Measurements from ENCODE around the gene HSPB7. TPM values are rescaled to one million over a fixed set of nuclear protein-coding genes. Genes with fewer than 3 reads are reported as not detected.

The HSPB7 gene
- total RNA-seq, 2 experiments from 2014 or later = not detected

DNA sequence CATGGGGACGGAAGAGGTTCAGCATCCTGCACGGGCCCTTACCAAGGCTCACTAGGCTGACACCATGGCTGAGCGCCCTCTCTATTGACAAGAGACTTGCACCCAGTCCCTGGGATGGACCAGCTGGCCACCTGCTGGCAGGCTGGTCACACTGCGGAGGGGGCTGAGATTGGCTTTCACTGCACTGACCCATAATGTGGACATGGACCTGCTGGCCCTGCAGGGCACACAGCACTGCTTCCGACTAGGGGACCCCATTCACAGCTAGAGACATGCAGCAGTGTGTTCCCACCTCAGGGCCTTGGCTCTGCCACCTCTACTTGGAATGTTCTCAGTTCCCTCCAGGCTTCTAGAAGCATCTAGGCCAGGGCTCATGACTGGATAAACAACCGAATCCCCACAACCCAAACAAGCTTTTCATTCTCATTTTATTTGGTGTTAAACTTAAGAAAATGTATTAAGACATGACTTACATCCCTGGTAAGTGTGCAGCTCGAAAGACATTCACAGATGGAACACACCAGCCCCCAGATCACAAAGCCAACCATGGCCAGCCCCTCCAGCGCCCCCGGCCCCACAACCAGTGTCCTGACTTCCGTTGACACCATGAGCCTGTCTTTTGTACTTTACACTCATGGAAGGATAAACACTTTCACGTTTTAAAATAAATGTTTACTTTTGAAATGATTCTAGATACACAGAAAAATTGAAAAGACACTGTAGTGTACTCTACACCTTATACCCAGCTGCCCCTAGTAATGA, 23.1 kb downstream of the HSPB7 start:
- peak; percentile 72 for DNase-seq
- intact Hi-C loops (cut with micrococcal nuclease) = loop anchor here (1.0 kb wide), 3 partner anchors 179 to 202 kb away; no protein-coding TSS in a partner anchor
- POLR2A ChIA-PET = interaction anchor here (1.4 kb wide), 1 partner anchor 46 kb away, joined by 4 read pairs; no protein-coding TSS in a partner anchor

DNA sequence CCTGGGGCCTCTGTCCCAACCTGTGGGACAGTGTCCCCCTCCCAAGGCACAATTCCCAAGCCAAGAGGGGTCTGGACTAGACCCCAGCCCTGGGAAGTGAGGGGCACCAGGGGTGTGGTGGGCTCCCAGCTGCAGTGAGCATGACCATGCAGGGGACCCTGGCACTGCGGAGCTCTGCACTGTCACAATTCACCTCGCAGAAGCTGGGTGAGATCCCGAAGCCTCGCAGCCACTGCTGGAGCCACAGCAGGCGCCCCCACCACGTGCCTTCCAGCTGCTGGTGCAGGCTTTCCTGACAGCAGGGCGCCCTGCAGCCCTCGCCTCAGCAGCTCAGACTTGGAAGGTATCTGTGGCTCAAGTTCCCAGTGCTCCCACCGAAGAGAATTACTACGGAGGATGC, 23.8 kb downstream of the HSPB7 start:
- Mint-ChIP-seq H3K27ac (no peak overlapping the region), H3K27me3 (no peaks in the 10 kb centered on the region), H3K36me3 (no peaks in the 10 kb centered on the region), H3K4me3 (no peak overlapping the region), H3K9me3 (no peaks in the 10 kb centered on the region), H3K4me1 (ENCODE audit: low read depth) (no peaks in the 10 kb centered on the region)
- intact Hi-C loops (cut with micrococcal nuclease) = loop anchor here (1.0 kb wide), 3 partner anchors 179 to 202 kb away; no protein-coding TSS in a partner anchor
- CTCF ChIA-PET = interaction anchor here (0.5 to 2.7 kb wide), 8 partner anchors 19 to 202 kb away, joined by 3 to 19 read pairs (median 4); no protein-coding TSS in a partner anchor
- DNase-seq = no peak
- POLR2A ChIA-PET = no interaction called here

More for the DNA sequence above, 23.1 kb downstream of the HSPB7 start:
- H3K27me3 Mint-ChIP-seq = no peaks in the 10 kb centered on the region
- CTCF ChIA-PET = interaction anchor here (0.5 to 2.7 kb wide), 14 partner anchors 20 to 203 kb away, joined by 3 to 19 read pairs (median 3); no protein-coding TSS in a partner anchor
- H3K27ac Mint-ChIP-seq = no peak overlapping the region
- no peaks in the 10 kb centered on the region for H3K4me1 Mint-ChIP-seq (ENCODE audit: low read depth)
- no peaks in the 10 kb centered on the region for H3K9me3 Mint-ChIP-seq
- no peaks in the 10 kb centered on the region for H3K36me3 Mint-ChIP-seq
- no peak overlapping the region for H3K4me3 Mint-ChIP-seq

DNA sequence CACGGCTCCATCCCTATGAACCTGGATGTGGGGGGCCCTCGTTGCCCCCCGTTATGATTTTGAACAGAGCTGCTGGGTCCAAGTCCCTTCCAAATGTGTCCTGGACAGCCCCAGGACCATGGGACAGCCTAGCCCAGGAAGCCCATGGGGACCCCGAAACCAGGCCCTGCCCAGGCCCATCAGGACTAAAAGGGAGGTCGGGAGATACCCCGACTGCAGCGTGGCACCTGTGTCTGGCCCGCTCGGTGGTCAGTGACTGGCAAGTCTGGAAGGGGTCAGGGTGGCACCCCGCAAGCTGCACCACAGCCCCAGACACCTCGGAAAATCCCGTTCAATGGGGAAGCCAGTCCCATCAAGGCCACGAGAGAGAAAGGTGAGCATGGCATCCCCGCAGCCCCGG, 24.2 kb downstream of the HSPB7 start:
- Mint-ChIP-seq H3K27ac (no peak overlapping the region), H3K9me3 (no peaks in the 10 kb centered on the region), H3K4me3 (no peak overlapping the region), H3K4me1 (ENCODE audit: low read depth) (no peaks in the 10 kb centered on the region), H3K27me3 (no peaks in the 10 kb centered on the region), H3K36me3 (no peaks in the 10 kb centered on the region)
- ChIA-PET CTCF (interaction anchor here (0.6 to 2.7 kb wide), 6 partner anchors 19 to 202 kb away, joined by 3 to 19 read pairs (median 8); no protein-coding TSS in a partner anchor), POLR2A (no interaction called here)
- no peak for DNase-seq
- intact Hi-C loops (cut with micrococcal nuclease) = loop anchor here (1.0 kb wide), 3 partner anchors 178 to 201 kb away; no protein-coding TSS in a partner anchor

DNA sequence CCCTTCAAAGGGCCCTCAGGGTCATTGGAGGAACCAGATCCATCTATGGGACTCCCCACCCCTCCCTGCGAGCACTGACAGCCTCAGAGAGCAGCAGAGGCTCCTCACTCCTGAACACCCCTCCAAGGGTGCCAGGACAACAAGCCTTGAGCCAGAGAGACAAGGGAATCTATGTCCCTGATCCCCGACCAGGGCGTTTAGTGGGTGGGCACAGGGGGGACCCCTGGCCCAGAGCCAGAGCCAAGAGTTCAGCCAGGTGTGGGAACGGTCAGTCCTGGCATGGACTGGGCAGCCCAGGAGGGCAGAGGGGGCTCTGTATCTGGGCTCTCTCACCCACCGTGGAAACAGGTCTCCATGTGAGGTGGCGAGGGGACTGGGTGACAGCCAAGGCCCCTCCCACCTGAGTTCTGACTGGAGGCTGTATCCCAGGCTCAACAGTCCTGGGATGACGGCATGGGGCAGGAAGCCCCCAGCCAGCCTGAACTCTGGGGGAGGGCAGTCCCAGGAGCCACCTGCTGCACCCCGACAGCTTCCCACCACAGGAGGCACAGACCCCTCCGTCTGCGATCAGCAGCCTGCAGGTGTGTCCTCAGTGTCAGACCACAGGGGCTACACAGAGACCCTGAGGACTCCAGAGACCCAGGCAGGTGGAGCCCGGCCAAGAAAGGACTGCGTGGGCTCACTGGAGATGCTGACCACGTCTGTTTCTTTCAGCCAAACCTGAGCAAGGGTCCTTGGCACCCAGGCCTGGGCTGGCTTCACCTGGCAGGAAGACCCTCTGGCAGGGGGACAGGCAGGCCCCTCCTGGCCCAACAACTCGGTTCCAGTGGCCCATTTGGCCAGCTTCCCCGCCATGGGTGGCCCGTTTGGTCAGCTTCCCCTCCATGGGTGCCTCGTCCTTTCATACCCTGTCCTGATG, 25.0 kb downstream of the HSPB7 start:
- ChIA-PET CTCF (interaction anchor here (2.4 to 2.7 kb wide), 2 partner anchors 177 to 190 kb away, joined by 12 to 19 read pairs; no protein-coding TSS in a partner anchor), POLR2A (no interaction called here)
- no peaks in the 10 kb centered on the region for H3K27me3 Mint-ChIP-seq
- no peaks in the 10 kb centered on the region for H3K4me1 Mint-ChIP-seq (ENCODE audit: low read depth)
- H3K27ac Mint-ChIP-seq = no peak overlapping the region
- H3K9me3 Mint-ChIP-seq = no peaks in the 10 kb centered on the region
- DNase-seq = no peak
- H3K4me3 Mint-ChIP-seq = no peak overlapping the region
- H3K36me3 Mint-ChIP-seq = no peaks in the 10 kb centered on the region
- intact Hi-C loops (cut with micrococcal nuclease) = no loop called here

DNA sequence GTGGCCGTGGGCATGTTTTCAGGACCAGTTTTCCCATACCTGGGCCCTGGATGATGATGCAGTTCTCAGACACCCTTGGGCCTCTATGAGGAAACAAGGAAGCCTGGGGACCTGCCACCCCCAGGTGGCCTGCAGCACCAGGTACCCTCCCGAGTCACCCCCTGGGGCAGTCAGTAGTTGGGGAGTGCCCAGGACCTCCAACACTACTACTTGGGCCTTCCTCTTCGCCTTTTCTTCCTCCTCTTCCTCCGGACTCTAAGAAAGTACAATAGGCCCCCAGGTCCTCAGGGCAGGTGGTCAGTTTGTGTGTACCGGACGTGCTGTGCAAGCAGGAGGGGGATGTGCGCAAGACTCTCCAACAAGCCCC, 25.7 kb downstream of the HSPB7 start:
- no peak for DNase-seq

DNA sequence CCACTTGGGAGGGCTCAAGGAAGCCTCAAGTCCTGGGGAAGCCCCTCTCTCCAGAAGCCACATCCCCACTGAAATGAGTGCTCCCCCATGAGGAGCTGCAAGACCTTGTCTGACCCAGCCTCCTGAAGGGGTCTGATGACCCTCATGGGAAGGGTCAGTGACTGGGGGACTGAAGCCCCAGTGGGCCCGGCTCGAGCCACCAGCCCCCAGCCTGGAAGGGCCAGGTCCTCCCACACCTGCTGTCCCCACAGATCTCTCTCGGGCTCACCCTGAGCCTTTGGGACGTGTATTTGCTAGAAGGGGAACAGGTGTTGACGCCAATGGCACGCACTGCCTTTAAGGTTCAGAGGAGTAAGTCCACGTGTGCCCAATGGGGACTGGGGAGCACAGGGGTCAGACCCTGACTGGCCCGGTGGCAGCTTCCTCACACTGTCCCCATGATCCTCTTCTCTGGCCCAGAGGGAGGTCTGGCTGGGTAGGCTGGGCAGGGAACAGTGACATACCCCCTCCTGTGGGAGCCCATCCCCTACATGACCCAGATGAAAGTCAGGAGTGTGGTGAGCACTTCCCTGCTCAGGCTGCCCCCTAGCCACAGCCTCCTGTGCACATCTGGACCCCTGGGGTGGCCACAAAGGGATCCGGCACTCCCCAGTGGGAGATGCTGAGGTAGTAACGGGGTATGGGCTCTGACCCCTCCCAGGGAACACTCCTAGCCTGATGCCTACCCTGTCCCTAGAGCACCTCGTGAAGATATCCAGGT, 26.2 kb downstream of the HSPB7 start:
- H3K9me3 Mint-ChIP-seq = no peaks in the 10 kb centered on the region
- H3K27ac Mint-ChIP-seq = no peak overlapping the region
- intact Hi-C loops (cut with micrococcal nuclease) = no loop called here
- CTCF ChIA-PET = interaction anchor here (1.0 kb wide), 1 partner anchor 176 kb away, joined by 3 read pairs; no protein-coding TSS in a partner anchor
- POLR2A ChIA-PET = no interaction called here
- no peaks in the 10 kb centered on the region for H3K4me1 Mint-ChIP-seq (ENCODE audit: low read depth)
- no peak for DNase-seq
- H3K36me3 Mint-ChIP-seq = no peaks in the 10 kb centered on the region
- no peaks in the 10 kb centered on the region for H3K27me3 Mint-ChIP-seq
- no peak overlapping the region for H3K4me3 Mint-ChIP-seq

More for the DNA sequence above, 25.7 kb downstream of the HSPB7 start:
- H3K27ac Mint-ChIP-seq = no peak overlapping the region
- no peaks in the 10 kb centered on the region for H3K9me3 Mint-ChIP-seq
- CTCF ChIA-PET = no interaction called here
- POLR2A ChIA-PET = no interaction called here
- H3K36me3 Mint-ChIP-seq = no peaks in the 10 kb centered on the region
- no peaks in the 10 kb centered on the region for H3K4me1 Mint-ChIP-seq (ENCODE audit: low read depth)
- H3K27me3 Mint-ChIP-seq = no peaks in the 10 kb centered on the region
- intact Hi-C loops (cut with micrococcal nuclease) = no loop called here
- no peak overlapping the region for H3K4me3 Mint-ChIP-seq

DNA sequence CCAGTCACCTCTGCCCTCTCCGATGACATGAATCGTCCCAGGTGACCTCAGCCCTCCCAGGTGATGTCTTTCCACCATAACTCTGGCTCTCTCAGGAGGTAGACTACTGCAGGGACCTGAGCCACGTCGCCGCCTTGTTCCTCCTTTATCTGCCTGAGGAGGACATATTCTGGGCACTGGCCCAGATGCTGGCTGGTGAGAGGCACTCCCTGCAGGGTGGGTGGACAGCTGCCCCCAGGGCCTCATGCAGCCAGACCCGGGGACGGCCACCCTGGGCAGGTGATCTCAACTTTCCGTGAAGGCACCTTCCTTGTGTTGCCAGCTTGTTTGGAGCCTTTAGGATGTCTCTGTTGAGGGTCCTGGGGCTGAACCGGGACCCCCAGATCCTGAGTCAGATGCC, 28.1 kb downstream of the HSPB7 start:
- CTCF ChIA-PET = no interaction called here
- H3K4me3 Mint-ChIP-seq = no peak overlapping the region
- no peaks in the 10 kb centered on the region for H3K27me3 Mint-ChIP-seq
- POLR2A ChIA-PET = no interaction called here
- no peak overlapping the region for H3K27ac Mint-ChIP-seq
- no peaks in the 10 kb centered on the region for H3K9me3 Mint-ChIP-seq
- DNase-seq = no peak
- no peaks in the 10 kb centered on the region for H3K36me3 Mint-ChIP-seq
- intact Hi-C loops (cut with micrococcal nuclease) = no loop called here
- H3K4me1 Mint-ChIP-seq (ENCODE audit: low read depth) = peaks cover 9% of the 10 kb centered on the region

DNA sequence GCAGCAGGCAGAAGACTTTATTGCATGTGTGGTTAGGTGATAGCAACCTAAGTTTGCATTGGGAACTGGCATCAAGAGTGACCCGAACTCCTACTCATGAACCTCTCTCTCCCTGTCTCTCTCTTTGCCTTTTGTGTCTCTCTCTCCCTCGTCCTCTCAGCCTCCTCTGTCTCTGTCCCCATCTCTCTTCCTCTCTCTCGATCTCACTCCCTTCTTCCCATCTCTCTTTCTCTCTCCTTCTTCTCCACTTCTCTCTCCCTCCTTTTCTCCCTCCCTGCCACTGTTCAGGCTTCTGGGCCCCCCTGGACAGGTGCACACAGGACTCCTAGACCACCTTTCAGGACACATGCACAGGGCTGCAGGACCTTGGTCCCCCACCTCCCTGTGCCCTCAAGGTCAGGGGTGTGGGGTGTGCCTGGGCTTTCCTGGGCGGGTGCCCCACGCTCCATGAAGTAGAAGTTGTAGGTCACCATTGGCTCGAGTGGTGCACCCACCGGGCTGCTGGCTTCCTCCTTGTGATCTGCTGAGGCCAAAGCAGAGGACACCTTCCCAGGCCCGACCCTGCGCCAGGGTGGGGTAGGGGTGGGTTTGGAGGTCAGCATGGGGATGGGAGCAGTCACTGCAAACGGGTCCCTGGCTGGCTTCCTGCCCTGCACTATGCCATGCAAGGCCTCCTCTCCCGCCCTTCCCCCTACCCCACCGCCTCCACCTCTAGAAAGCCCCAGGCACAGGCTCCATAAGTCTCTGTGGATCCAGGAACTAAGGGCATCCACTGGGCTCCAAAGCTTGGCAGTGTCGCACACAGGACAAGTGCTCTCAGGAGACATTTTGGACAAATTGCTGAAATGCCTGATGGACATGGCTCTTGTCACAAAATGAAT, 28.7 kb downstream of the HSPB7 start:
- intact Hi-C loops (cut with micrococcal nuclease) = no loop called here
- H3K27ac Mint-ChIP-seq = no peak overlapping the region
- no peaks in the 10 kb centered on the region for H3K36me3 Mint-ChIP-seq
- H3K27me3 Mint-ChIP-seq = no peaks in the 10 kb centered on the region
- CTCF ChIA-PET = no interaction called here
- H3K9me3 Mint-ChIP-seq = no peaks in the 10 kb centered on the region
- DNase-seq = no peak
- peaks cover 15% of the 10 kb centered on the region for H3K4me1 Mint-ChIP-seq (ENCODE audit: low read depth)
- POLR2A ChIA-PET = no interaction called here
- H3K4me3 Mint-ChIP-seq = no peak overlapping the region

DNA sequence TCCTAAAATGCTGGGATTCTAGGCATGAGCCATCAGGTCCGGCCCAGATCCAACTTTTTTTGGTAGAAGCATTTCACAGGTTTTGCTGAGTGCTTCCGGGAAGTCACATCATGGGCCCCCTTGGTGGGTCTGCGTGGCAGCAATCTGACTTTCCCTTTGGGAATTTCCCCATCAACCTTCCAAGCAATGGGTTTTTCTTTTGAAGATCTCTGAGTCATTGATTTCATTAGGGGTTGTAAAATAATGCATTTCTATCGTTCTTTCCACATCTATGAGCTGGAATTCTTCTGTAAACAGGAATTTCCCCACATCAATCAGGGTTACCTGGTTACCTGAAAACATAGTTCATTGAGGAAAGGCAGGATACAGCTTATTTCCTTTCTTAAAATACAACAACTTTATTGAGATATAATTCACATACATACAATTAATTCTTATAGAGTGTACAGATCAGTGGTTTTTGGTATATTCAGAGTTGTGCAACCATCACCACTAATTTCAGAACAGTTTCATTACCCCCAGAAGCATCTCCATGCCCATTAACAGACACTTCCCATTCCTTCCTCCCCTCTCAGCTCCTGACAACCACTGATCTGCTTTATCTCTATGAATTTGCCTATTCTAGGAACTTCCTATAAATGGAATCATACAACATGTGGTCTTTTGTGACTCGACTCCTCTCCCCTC, 32.1 kb downstream of the HSPB7 start:
- no peak for DNase-seq
- no peaks in the 10 kb centered on the region for H3K27me3 Mint-ChIP-seq
- ChIA-PET POLR2A (interaction anchor here (0.7 kb wide), 1 partner anchor 138 kb away, joined by 3 read pairs; the partner anchor contains the start of gene SPEN), CTCF (interaction anchor here (1.9 kb wide), 1 partner anchor 171 kb away, joined by 4 read pairs; no protein-coding TSS in a partner anchor)
- no peak overlapping the region for H3K27ac Mint-ChIP-seq
- no peak overlapping the region for H3K4me3 Mint-ChIP-seq
- peaks cover 10% of the 10 kb centered on the region for H3K9me3 Mint-ChIP-seq
- intact Hi-C loops (cut with micrococcal nuclease) = no loop called here
- H3K36me3 Mint-ChIP-seq = no peaks in the 10 kb centered on the region
- peaks cover 25% of the 10 kb centered on the region for H3K4me1 Mint-ChIP-seq (ENCODE audit: low read depth)

DNA sequence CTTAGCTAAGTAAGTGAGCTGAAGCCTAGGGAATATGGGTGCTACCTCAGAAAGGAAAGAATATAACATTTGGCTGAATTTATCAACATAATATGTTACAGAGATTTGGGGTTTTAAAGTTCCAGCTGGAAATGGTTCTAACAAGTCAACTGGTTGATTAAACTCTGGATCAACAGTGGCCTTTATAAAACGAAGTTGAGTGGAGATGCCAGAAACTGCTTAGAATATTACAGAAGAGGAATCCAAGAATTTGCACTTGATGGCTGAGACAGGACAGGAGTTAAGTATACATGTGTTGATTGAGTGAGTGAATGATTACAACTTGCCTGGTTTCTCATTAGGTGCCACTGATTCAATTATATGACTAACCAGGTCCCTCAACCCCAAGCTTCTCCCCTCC, 34.6 kb downstream of the HSPB7 start:
- CTCF ChIA-PET = interaction anchor here (1.2 to 1.5 kb wide), 2 partner anchors 168 to 192 kb away, joined by 4 to 5 read pairs; no protein-coding TSS in a partner anchor

More for the DNA sequence above, 34.6 kb downstream of the HSPB7 start:
- H3K27ac Mint-ChIP-seq = no peak overlapping the region
- intact Hi-C loops (cut with micrococcal nuclease) = no loop called here
- no peak for DNase-seq
- H3K4me3 Mint-ChIP-seq = no peak overlapping the region
- peaks cover 10% of the 10 kb centered on the region for H3K9me3 Mint-ChIP-seq
- H3K27me3 Mint-ChIP-seq = no peaks in the 10 kb centered on the region
- H3K4me1 Mint-ChIP-seq (ENCODE audit: low read depth) = peaks cover 25% of the 10 kb centered on the region
- POLR2A ChIA-PET = interaction anchor here (1.1 kb wide), 1 partner anchor 29 kb away, joined by 3 read pairs; no protein-coding TSS in a partner anchor
- H3K36me3 Mint-ChIP-seq = no peaks in the 10 kb centered on the region

Measured in activated CD4-positive, alpha-beta memory T cell treated with anti-CD3 and anti-CD28 coated beads for 36 hours (primary cell).